Hepatocyte (in vitro differentiated cells): ENCODE data around the gene USP30. TPM values are rescaled to one million over a fixed set of nuclear protein-coding genes. Genes with fewer than 3 reads are reported as not detected.
A peak's percentile ranks its signal among the peaks of the same experiment; 100 is the strongest.

Source experiments
- DNase-seq: peaks from one replicate; pipeline ENCODE4 v3.0.0-alpha.2; 2016; ENCODE audit warnings: low spot score
- H2AFZ ChIP-seq: fragments of 200-600 bp; sonication (generic); 2 replicates; pipeline ENCODE4 v1.6.0; 2016; ENCODE audit warnings: antibody characterized with exemption, mild to moderate bottlenecking
- H3K27ac ChIP-seq: fragments of 200-600 bp; sonication (generic); 2 replicates; pipeline ENCODE4 v1.5.1; 2016; ENCODE audit warnings: mild to moderate bottlenecking
- H3K27me3 ChIP-seq: fragments of 200-600 bp; sonication (generic); 2 replicates; pipeline ENCODE4 v1.6.1; 2016
- H3K36me3 ChIP-seq: fragments of 200-600 bp; sonication (generic); replicated peaks from 2 replicates; pipeline ENCODE4 v1.5.1; 2016; ENCODE audit warnings: low read depth; ENCODE audit not compliant: insufficient read depth
- H3K4me1 ChIP-seq: fragments of 200-600 bp; sonication (generic); 2 replicates; pipeline ENCODE4 v1.5.1; 2016; ENCODE audit warnings: mild to moderate bottlenecking, moderate library complexity; ENCODE audit not compliant: insufficient read depth
- H3K4me2 ChIP-seq: fragments of 200-600 bp; sonication (generic); 2 replicates; pipeline ENCODE4 v1.6.0; 2016
- H3K4me3 ChIP-seq: fragments of 200-600 bp; sonication (generic); 2 replicates; pipeline ENCODE4 v1.5.1; 2016; ENCODE audit warnings: mild to moderate bottlenecking
- H3K79me2 ChIP-seq: fragments of 200-600 bp; sonication (generic); 2 replicates; pipeline ENCODE4 v1.6.0; 2017; ENCODE audit warnings: mild to moderate bottlenecking
- H3K9me2 ChIP-seq: fragments of 200-600 bp; sonication (generic); replicated peaks from 2 replicates; pipeline ENCODE4 v1.6.0; 2017; ENCODE audit warnings: mild to moderate bottlenecking; ENCODE audit not compliant: insufficient read depth
- H3K9me3 ChIP-seq: fragments of 200-600 bp; sonication (generic); 2 replicates; pipeline ENCODE4 v1.5.1; 2016; ENCODE audit warnings: low read depth, mild to moderate bottlenecking
- H4K20me1 ChIP-seq: fragments of 200-600 bp; sonication (generic); 2 replicates; pipeline ENCODE4 v1.6.0; 2016; ENCODE audit warnings: mild to moderate bottlenecking; ENCODE audit not compliant: insufficient read depth, poor library complexity, severe bottlenecking
- CTCF ChIP-seq: fragments of 200-600 bp; sonication (generic); IDR thresholded peaks from 2 replicates; pipeline ENCODE4 v1.5.1; 2016; ENCODE audit warnings: antibody characterized with exemption, mild to moderate bottlenecking; ENCODE audit not compliant: poor library complexity
- EZH2 ChIP-seq: fragments of 200-600 bp; sonication (generic); IDR thresholded peaks from 2 replicates; pipeline ENCODE4 v1.6.1; 2016; ENCODE audit warnings: antibody characterized with exemption, mild to moderate bottlenecking, borderline replicate concordance
- EZH2phosphoT487 ChIP-seq: fragments of 200-600 bp; sonication (generic); IDR thresholded peaks from one replicate; pipeline ENCODE4 v1.6.1; 2018; ENCODE audit warnings: antibody characterized with exemption, mild to moderate bottlenecking, low read depth, moderate library complexity; ENCODE audit not compliant: unreplicated experiment, severe bottlenecking
- WGBS: methylation state at CpG from one replicate; pipeline ENCODE4 v1.1.6; 2016; ENCODE audit warnings: low lambda C conversion rate; ENCODE audit errors: missing lambda C conversion rate; 5-methylcytosine and 5-hydroxymethylcytosine counted together
- polyA plus RNA-seq: library from polyadenylated mRNA; unstranded; fragments of >200 nt; fragmentation: Nextera tagmentation; extraction: Ambion mirVana; gene quantifications from 2 replicates; pipeline ENCODE4 v1.2.1, GENCODE V29; 2016
- small RNA-seq: library from RNA; depleted of rRNA; stranded (forward); fragments of <200 nt; gene quantifications from one replicate; pipeline ENCODE3, GENCODE V24; 2014
- total RNA-seq: library from RNA; depleted of rRNA; stranded (reverse); fragments of >200 nt; gene quantifications from 2 replicates; pipeline ENCODE4 v1.2.3, GENCODE V29; 2014

USP30 gene
- total and polyA plus RNA-seq, 2 experiments from 2014 or later: 12.5 to 13.8 TPM

- TF ChIP-seq EZH2: no peak
- TF ChIP-seq EZH2phosphoT487: no peak
- peak; percentile 43 for TF ChIP-seq CTCF
- Histone ChIP-seq H3K27me3 (no peaks in the 10 kb centered on the region), H3K27ac (no peak overlapping the region), H3K4me1 (no peaks in the 10 kb centered on the region), H3K79me2 (no peaks in the 10 kb centered on the region), H3K4me3 (no peak overlapping the region), H2AFZ (no peak overlapping the region), H3K9me2 (no peaks in the 10 kb centered on the region), H4K20me1 (no peaks in the 10 kb centered on the region), H3K9me3 (no peaks in the 10 kb centered on the region), H3K4me2 (no peak overlapping the region), H3K36me3 (no peaks in the 10 kb centered on the region)
- WGBS: 53% methylated on average over 6 of the region's 6 CpGs
- DNase-seq: no peak
These were observed 82.0 kb downstream of the USP30 start for GRCh38 chr12:109134186-109134917.

- Histone ChIP-seq H4K20me1 (no peaks in the 10 kb centered on the region), H3K4me3 (no peak overlapping the region), H3K27ac (no peak overlapping the region), H3K79me2 (no peaks in the 10 kb centered on the region), H3K27me3 (no peaks in the 10 kb centered on the region), H3K9me3 (no peaks in the 10 kb centered on the region), H3K4me2 (no peak overlapping the region), H3K9me2 (no peaks in the 10 kb centered on the region), H2AFZ (no peak overlapping the region), H3K36me3 (no peaks in the 10 kb centered on the region), H3K4me1 (no peaks in the 10 kb centered on the region)
- WGBS: 95% methylated on average over 2 of the region's 2 CpGs
- no peak for DNase-seq
- TF ChIP-seq EZH2phosphoT487 (no peak), EZH2 (no peak), CTCF (no peak)
These were observed 84.7 kb downstream of the USP30 start for GRCh38 chr12:109137055-109137454.

Small RNA genes lying within 50 kb of the gene (small RNA-seq; reads per million reads assigned to genes)
- not detected for gene AC190387.1
- not detected for gene RNA5SP372

Other genes with a start within 250 kb of the USP30 start
- 8.2 and 8.9 TPM in 2 replicates for gene SSH1, start 195.0 kb upstream of the USP30 start, total RNA-seq
- gene SSH1, start 195.0 kb upstream of the USP30 start, polyA plus RNA-seq: 7.4 and 12.2 TPM in 2 replicates
- gene DAO, start 172.5 kb upstream of the USP30 start, total RNA-seq: 0.90 and 2.2 TPM in 2 replicates
- 0.41 and 0.88 TPM in 2 replicates for gene DAO, start 172.5 kb upstream of the USP30 start, polyA plus RNA-seq
- 0.27 TPM in 1 of 2 replicates, not detected in the other for gene SVOP, start 31.5 kb upstream of the USP30 start, total RNA-seq
- 0.45 TPM in 1 of 2 replicates, not detected in the other for gene SVOP, start 31.5 kb upstream of the USP30 start, polyA plus RNA-seq
- gene ALKBH2, start 40.9 kb downstream of the USP30 start, total RNA-seq: 10.1 and 14.0 TPM in 2 replicates
- gene ALKBH2, start 40.9 kb downstream of the USP30 start, polyA plus RNA-seq: 18.6 and 22.1 TPM in 2 replicates
- 35.7 and 40.4 TPM in 2 replicates for gene UNG, start 45.0 kb downstream of the USP30 start, total RNA-seq
- gene UNG, start 45.0 kb downstream of the USP30 start, polyA plus RNA-seq: 35.3 and 41.2 TPM in 2 replicates
- 9.3 and 13.3 TPM in 2 replicates for gene ACACB, start 64.0 kb downstream of the USP30 start, total RNA-seq
- gene ACACB, start 64.0 kb downstream of the USP30 start, polyA plus RNA-seq: 3.8 and 3.9 TPM in 2 replicates